GM12878 (cell line): ENCODE measurements around the gene SCUBE3.

Experiments
- HDAC6 ChIP-seq: fragments of 200-600 bp; sonication (generic); IDR thresholded peaks from one replicate; pipeline ENCODE4 v1.8.0; 2017; ENCODE audit warnings: antibody characterized with exemption; ENCODE audit not compliant: unreplicated experiment
- JUND ChIP-seq: IDR thresholded peaks from 2 replicates; pipeline ENCODE4 v1.6.1; 2012; ENCODE audit warnings: low read depth, mild to moderate bottlenecking, low read length, improper control_type of control experiment, moderate library complexity
- TF ChIP-seq, protein P1 (sequence below), 3 experiments: IDR thresholded peaks in 2 of 3; conservative IDR thresholded peaks in 1 of 3; 2 replicates each; pipeline ENCODE4 v1.5.1; 2011; ENCODE audit warnings: low read depth in 3 of 3, low read length in 3 of 3, mild to moderate bottlenecking in 3 of 3, control low read depth in 2 of 3, moderate library complexity in 2 of 3, inconsistent platforms in 1 of 3, mixed read lengths in 1 of 3; ENCODE audit not compliant: control insufficient read depth in 2 of 3, insufficient read depth in 1 of 3; ENCODE audit errors: extremely low read depth in 1 of 3

DNA sequence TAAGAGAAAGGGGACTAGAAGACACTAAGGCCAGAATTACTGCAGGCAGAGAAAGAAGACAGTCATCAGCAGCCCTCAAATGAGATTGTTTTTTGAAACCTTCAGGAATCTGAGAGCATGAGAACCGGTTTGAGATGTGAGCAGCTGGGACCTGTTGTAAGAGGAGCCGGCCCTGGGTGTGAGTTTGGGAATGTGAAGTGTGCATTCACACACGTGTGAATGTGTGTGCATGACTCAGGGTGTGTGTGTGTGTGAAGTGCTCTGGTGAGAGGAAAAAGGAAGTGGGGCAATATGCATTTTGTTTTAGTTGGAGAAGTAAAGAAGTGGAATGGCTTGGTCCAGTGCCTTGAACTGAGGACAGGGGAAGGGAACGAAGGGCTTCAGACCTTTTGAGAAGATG is 4.3 kb downstream of the SCUBE3 start:
- TF ChIP-seq HDAC6 (no peak), JUND (no peak)
- TF ChIP-seq, protein P1, sequence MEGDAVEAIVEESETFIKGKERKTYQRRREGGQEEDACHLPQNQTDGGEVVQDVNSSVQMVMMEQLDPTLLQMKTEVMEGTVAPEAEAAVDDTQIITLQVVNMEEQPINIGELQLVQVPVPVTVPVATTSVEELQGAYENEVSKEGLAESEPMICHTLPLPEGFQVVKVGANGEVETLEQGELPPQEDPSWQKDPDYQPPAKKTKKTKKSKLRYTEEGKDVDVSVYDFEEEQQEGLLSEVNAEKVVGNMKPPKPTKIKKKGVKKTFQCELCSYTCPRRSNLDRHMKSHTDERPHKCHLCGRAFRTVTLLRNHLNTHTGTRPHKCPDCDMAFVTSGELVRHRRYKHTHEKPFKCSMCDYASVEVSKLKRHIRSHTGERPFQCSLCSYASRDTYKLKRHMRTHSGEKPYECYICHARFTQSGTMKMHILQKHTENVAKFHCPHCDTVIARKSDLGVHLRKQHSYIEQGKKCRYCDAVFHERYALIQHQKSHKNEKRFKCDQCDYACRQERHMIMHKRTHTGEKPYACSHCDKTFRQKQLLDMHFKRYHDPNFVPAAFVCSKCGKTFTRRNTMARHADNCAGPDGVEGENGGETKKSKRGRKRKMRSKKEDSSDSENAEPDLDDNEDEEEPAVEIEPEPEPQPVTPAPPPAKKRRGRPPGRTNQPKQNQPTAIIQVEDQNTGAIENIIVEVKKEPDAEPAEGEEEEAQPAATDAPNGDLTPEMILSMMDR (IDR thresholded peaks at IDR 0.05 in 2 of 3, conservative IDR thresholded peaks at IDR 0.05 in 1 of 3; ENCODE audit: control insufficient read depth in 2 of 3, extremely low read depth in 1 of 3, insufficient read depth in 1 of 3, low read depth in 3 of 3, low read length in 3 of 3) = no peak
